CD4-positive, alpha-beta memory T cell (primary cell): ENCODE data around the gene CFAP54. TPM values are rescaled to one million over a fixed set of nuclear protein-coding genes. Genes with fewer than 3 reads are reported as not detected.
"Not testable (repeated sequence)": the region's sequence is repeated elsewhere in the genome, so short reads cannot be mapped to it uniquely, and the experiment has no call there.

Experiments
- CTCF ChIA-PET: fragments of 350-600 bp; sonication (Branson Sonifier 250); formaldehyde crosslinking; loops from one replicate; lab custom pipeline; 2021; ENCODE audit warnings: inconsistent platforms; ENCODE audit not compliant: partially characterized antibody; lab: Charles Lee
- POLR2A ChIA-PET: fragments of 350-600 bp; sonication (Branson Sonifier 250); formaldehyde crosslinking; loops from one replicate; lab custom pipeline; 2021; ENCODE audit not compliant: partially characterized antibody; lab: Charles Lee
- DNase-seq, 5 donors: peaks; one replicate each; pipeline versions ENCODE4 v3.0.0 to v3.0.0-alpha.2; 2020 to 2022; ENCODE audit warnings: mixed read lengths in 1 of 5
- H3K27ac ChIP-seq: one replicate; pipeline ENCODE4 v1.7.0; 2013; ENCODE audit warnings: low read depth, low read length
- H3K27me3 ChIP-seq: 2 replicates; pipeline ENCODE4 v1.7.0; 2013; ENCODE audit warnings: mild to moderate bottlenecking, low read length, moderate library complexity; ENCODE audit not compliant: insufficient read depth
- H3K36me3 ChIP-seq: 2 replicates; pipeline ENCODE4 v1.7.0; 2013; ENCODE audit warnings: mild to moderate bottlenecking, low read length, moderate library complexity; ENCODE audit not compliant: insufficient read depth
- H3K4me1 ChIP-seq: 2 replicates; pipeline ENCODE4 v1.7.0; 2013; ENCODE audit warnings: mild to moderate bottlenecking, low read length, moderate library complexity; ENCODE audit not compliant: insufficient read depth
- H3K4me3 ChIP-seq, 2 donors: one replicate each; pipeline ENCODE4 v1.7.0; 2013; ENCODE audit warnings: low read length in 2 of 2, mild to moderate bottlenecking in 1 of 2
- H3K9me3 ChIP-seq, 2 donors: one replicate each; pipeline ENCODE4 v1.7.0; 2013; ENCODE audit warnings: low read length in 2 of 2, control low read depth in 1 of 2; ENCODE audit not compliant: control insufficient read depth in 1 of 2
- H3K27ac Mint-ChIP-seq, 7 donors: one replicate each; pipeline ENCODE4 v1.8.0; 2020 to 2021; ENCODE audit warnings: mixed read lengths in 7 of 7, mild to moderate bottlenecking in 6 of 7, inconsistent platforms in 3 of 7, moderate library complexity in 3 of 7
- H3K27me3 Mint-ChIP-seq, 2 donors: one replicate each; pipeline ENCODE4 v1.8.0; 2020 to 2021; ENCODE audit warnings: mixed read lengths in 2 of 2
- H3K36me3 Mint-ChIP-seq, 2 donors: one replicate each; pipeline ENCODE4 v1.8.0; 2020 to 2021; ENCODE audit warnings: mixed read lengths in 2 of 2, inconsistent platforms in 1 of 2, mild to moderate bottlenecking in 1 of 2
- H3K4me1 Mint-ChIP-seq, 4 donors: one replicate each; pipeline ENCODE4 v1.8.0; 2020 to 2021; ENCODE audit warnings: mixed read lengths in 4 of 4, mild to moderate bottlenecking in 1 of 4
- H3K4me3 Mint-ChIP-seq, 8 donors: one replicate each; pipeline ENCODE4 v1.8.0; 2020 to 2021; ENCODE audit warnings: mixed read lengths in 8 of 8, mild to moderate bottlenecking in 7 of 8, moderate library complexity in 6 of 8, inconsistent platforms in 3 of 8
- H3K9me3 Mint-ChIP-seq, 8 donors: one replicate each; pipeline ENCODE4 v1.8.0; 2020 to 2021; ENCODE audit warnings: mixed read lengths in 8 of 8, mild to moderate bottlenecking in 5 of 8, inconsistent platforms in 3 of 8, moderate library complexity in 1 of 8
- intact Hi-C: fragments of 100-400 bp; cut with micrococcal nuclease; formaldehyde crosslinking; loops from one replicate; pipeline ENCODE4 v1.15.1; 2023
- polyA plus RNA-seq, 2 donors: library from polyadenylated mRNA; unstranded; fragments of 300-500 nt; fragmentation: Illumina TruSeq; gene quantifications; one replicate each; pipeline ENCODE4 v1.2.3, GENCODE V29; 2021
- total RNA-seq, 2 experiments: library from RNA; stranded (reverse); gene quantifications; one replicate each; pipeline ENCODE4 v1.2.3, GENCODE V29; 2021

Gene CFAP54
- total and polyA plus RNA-seq, 4 experiments from 2014 or later: 0.37 to 1.1 (median 0.69) TPM

DNA sequence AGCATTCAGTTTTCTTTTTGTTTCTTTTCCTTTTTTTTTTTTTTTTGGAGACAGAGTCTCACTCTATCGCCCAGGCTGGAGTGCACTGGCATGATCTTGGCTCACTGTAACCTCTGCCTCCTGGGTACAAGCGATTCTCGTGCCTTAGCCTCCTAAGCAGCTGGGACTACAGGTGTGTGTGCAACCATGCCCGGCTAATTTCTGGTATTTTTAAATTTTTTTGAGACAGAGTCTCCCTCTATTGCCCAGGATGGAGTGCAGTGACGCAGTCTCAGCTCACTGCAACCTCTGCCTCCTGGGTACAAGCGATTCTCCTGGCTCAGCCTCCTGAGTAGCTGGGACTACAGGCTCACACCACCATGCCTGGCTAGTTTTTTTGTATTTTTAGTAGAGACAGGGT, 30.1 kb upstream of the CFAP54 start:
- H3K4me3 Mint-ChIP-seq, H3K27ac Mint-ChIP-seq, DNase-seq, H3K27ac ChIP-seq, POLR2A ChIA-PET, H3K27me3 ChIP-seq, H3K4me1 Mint-ChIP-seq, H3K4me3 ChIP-seq, intact Hi-C loops, H3K9me3 ChIP-seq, H3K9me3 Mint-ChIP-seq, H3K36me3 ChIP-seq, H3K36me3 Mint-ChIP-seq, H3K27me3 Mint-ChIP-seq, H3K4me1 ChIP-seq: not testable (repeated sequence)
- CTCF ChIA-PET: interaction anchor here (0.8 to 1.0 kb wide), 3 partner anchors 13 to 244 kb away, joined by 3 to 4 read pairs (median 4); no protein-coding TSS in a partner anchor

DNA sequence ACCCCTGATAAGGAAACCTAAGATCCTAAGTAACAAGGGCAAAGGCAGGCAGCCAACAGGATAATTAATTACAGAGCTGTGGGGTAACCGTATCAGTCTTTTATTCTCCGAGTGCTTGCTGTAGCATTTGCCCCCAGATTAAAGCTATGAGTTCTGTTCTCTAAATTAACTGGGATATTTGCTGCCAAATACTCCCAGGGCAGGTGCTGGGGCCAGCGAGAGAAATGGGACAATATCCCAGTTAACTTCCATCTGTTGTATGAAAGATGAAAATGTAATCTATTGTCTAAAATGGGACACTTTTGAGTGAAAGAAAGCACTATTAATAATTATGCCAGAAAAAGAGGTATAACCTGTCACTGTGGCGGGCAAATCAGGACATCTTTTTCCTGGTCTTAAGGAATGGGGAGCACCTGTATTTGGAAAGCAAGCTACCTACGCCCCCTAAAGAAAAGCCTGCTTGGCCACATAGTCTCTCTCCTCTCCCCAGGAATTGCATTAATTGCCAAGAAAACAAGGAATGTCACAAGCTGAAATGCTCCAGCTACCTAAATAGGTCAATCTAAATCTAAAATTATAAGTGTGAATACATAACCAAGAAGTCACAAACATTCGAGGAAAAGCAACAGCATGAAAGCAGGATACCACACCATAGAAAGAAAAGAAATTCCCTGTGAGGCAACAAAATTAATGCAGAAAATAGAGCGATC, 26.7 kb upstream of the CFAP54 start:
- Histone ChIP-seq H3K9me3 (no peaks in the 10 kb centered on the region), H3K4me3 (no peak overlapping the region), H3K4me1 (no peaks in the 10 kb centered on the region), H3K36me3 (no peaks in the 10 kb centered on the region), H3K27ac (no peak overlapping the region), H3K27me3 (no peaks in the 10 kb centered on the region)
- Mint-ChIP-seq H3K27ac (no peak overlapping the region), H3K27me3 (no peaks in the 10 kb centered on the region), H3K4me1 (no peaks in the 10 kb centered on the region), H3K36me3 (no peaks in the 10 kb centered on the region), H3K4me3 (no peak overlapping the region), H3K9me3 (no peaks in the 10 kb centered on the region)
- DNase-seq: no peak
- intact Hi-C loops: no loop called here
- ChIA-PET POLR2A (no interaction called here), CTCF (interaction anchor here (1.2 kb wide), 1 partner anchor 9 kb away, joined by 3 read pairs; no protein-coding TSS in a partner anchor)

GRCh38 chr12:96465896-96466295, 23.5 kb upstream of the CFAP54 start:
- no peaks in the 10 kb centered on the region for H3K27me3 ChIP-seq
- H3K27ac ChIP-seq: no peak overlapping the region
- peaks cover 2 to 5% of the 10 kb centered on the region in 2 donors for H3K36me3 Mint-ChIP-seq
- H3K4me1 ChIP-seq: no peaks in the 10 kb centered on the region
- DNase-seq: no peak
- H3K27ac Mint-ChIP-seq: peak overlapping the region in 1 of 7 donors; percentile 6
- CTCF ChIA-PET: interaction anchor here (1.0 to 1.3 kb wide), 2 partner anchors 26 to 51 kb away, joined by 3 to 5 read pairs; no protein-coding TSS in a partner anchor
- H3K9me3 ChIP-seq: no peaks in the 10 kb centered on the region
- no peaks in the 10 kb centered on the region for H3K36me3 ChIP-seq
- POLR2A ChIA-PET: interaction anchor here (0.9 kb wide), 1 partner anchor 254 kb away, joined by 3 read pairs; no protein-coding TSS in a partner anchor
- H3K4me3 ChIP-seq: no peak overlapping the region
- no peak overlapping the region for H3K4me3 Mint-ChIP-seq
- H3K9me3 Mint-ChIP-seq: peaks cover 0 to 12% (median 6%) of the 10 kb centered on the region in 8 donors
- H3K4me1 Mint-ChIP-seq: no peaks in the 10 kb centered on the region
- intact Hi-C loops: no loop called here
- peaks cover 0 to 2% of the 10 kb centered on the region in 2 donors for H3K27me3 Mint-ChIP-seq

GRCh38 chr12:96466939-96467751, 22.2 kb upstream of the CFAP54 start:
- DNase-seq: no peak
- H3K9me3 ChIP-seq: no peaks in the 10 kb centered on the region
- no peaks in the 10 kb centered on the region for H3K4me1 Mint-ChIP-seq
- H3K4me3 ChIP-seq: no peak overlapping the region
- H3K36me3 ChIP-seq: no peaks in the 10 kb centered on the region
- no peaks in the 10 kb centered on the region for H3K27me3 ChIP-seq
- no peak overlapping the region for H3K4me3 Mint-ChIP-seq
- no peak overlapping the region for H3K27ac Mint-ChIP-seq
- intact Hi-C loops: no loop called here
- H3K36me3 Mint-ChIP-seq: peaks cover 2 to 5% of the 10 kb centered on the region in 2 donors
- H3K9me3 Mint-ChIP-seq: peaks cover 0 to 16% (median 6%) of the 10 kb centered on the region in 8 donors
- H3K27ac ChIP-seq: no peak overlapping the region
- POLR2A ChIA-PET: no interaction called here
- peaks cover 0 to 2% of the 10 kb centered on the region in 2 donors for H3K27me3 Mint-ChIP-seq
- CTCF ChIA-PET: interaction anchor here (1.0 to 1.1 kb wide), 2 partner anchors 50 to 63 kb away, joined by 3 read pairs; no protein-coding TSS in a partner anchor
- no peaks in the 10 kb centered on the region for H3K4me1 ChIP-seq

- H3K9me3 Mint-ChIP-seq: peaks cover 0 to 16% (median 6%) of the 10 kb centered on the region in 8 donors
- H3K4me1 Mint-ChIP-seq: peaks cover 0 to 4% (median under 1%) of the 10 kb centered on the region in 4 donors
- ChIA-PET CTCF (interaction anchor here (0.6 to 0.7 kb wide), 2 partner anchors 45 to 413 kb away, joined by 3 to 4 read pairs; no protein-coding TSS in a partner anchor), POLR2A (no interaction called here)
- Histone ChIP-seq H3K36me3 (no peaks in the 10 kb centered on the region), H3K9me3 (no peaks in the 10 kb centered on the region), H3K4me3 (no peak overlapping the region), H3K27ac (no peak overlapping the region), H3K27me3 (no peaks in the 10 kb centered on the region), H3K4me1 (no peaks in the 10 kb centered on the region)
- peaks cover 0 to 2% of the 10 kb centered on the region in 2 donors for H3K27me3 Mint-ChIP-seq
- no peak for DNase-seq
- H3K4me3 Mint-ChIP-seq: no peak overlapping the region
- intact Hi-C loops: no loop called here
- peaks cover 2 to 5% of the 10 kb centered on the region in 2 donors for H3K36me3 Mint-ChIP-seq
- no peak overlapping the region for H3K27ac Mint-ChIP-seq
Observed at GRCh38 chr12:96471368-96472050, 17.9 kb upstream of the CFAP54 start.

GRCh38 chr12:96472384-96472783, 17.0 kb upstream of the CFAP54 start:
- Histone ChIP-seq H3K4me1 (no peaks in the 10 kb centered on the region), H3K9me3 (no peaks in the 10 kb centered on the region), H3K27me3 (no peaks in the 10 kb centered on the region), H3K27ac (no peak overlapping the region), H3K36me3 (no peaks in the 10 kb centered on the region), H3K4me3 (no peak overlapping the region)
- H3K4me3 Mint-ChIP-seq: no peak overlapping the region
- CTCF ChIA-PET: interaction anchor here (0.7 to 1.0 kb wide), 2 partner anchors 44 to 45 kb away, joined by 3 to 4 read pairs; no protein-coding TSS in a partner anchor
- peaks cover 2 to 5% of the 10 kb centered on the region in 2 donors for H3K36me3 Mint-ChIP-seq
- no peak for DNase-seq
- H3K9me3 Mint-ChIP-seq: peaks cover 0 to 18% (median 6%) of the 10 kb centered on the region in 8 donors
- H3K27ac Mint-ChIP-seq: no peak overlapping the region
- H3K4me1 Mint-ChIP-seq: peaks cover 0 to 4% (median under 1%) of the 10 kb centered on the region in 4 donors
- intact Hi-C loops: no loop called here
- peaks cover 0 to 2% of the 10 kb centered on the region in 2 donors for H3K27me3 Mint-ChIP-seq
- POLR2A ChIA-PET: no interaction called here
